GM21723 (cell line): Measurements from ENCODE around the gene IGF2R.

Experiments used
- ATAC-seq: cut with Tn5 transposase; IDR thresholded peaks from one replicate; pipeline ENCODE4 v1.9.1; 2021; ENCODE audit warnings: mild to moderate bottlenecking, moderate library complexity; ENCODE audit not compliant: unreplicated experiment

IGF2R gene

GRCh38 chr6:160022101-160022500 lies 53.2 kb downstream of the IGF2R start:
- ATAC-seq = no peak

GRCh38 chr6:160022793-160023192 lies 53.9 kb downstream of the IGF2R start:
- no peak for ATAC-seq

- ATAC-seq = no peak
Observed at GRCh38 chr6:160024152-160024551, 55.3 kb downstream of the IGF2R start.

GRCh38 chr6:160027076-160027475 lies 58.2 kb downstream of the IGF2R start:
- no peak for ATAC-seq

GRCh38 chr6:160027931-160028330 lies 59.0 kb downstream of the IGF2R start:
- ATAC-seq = no peak

- no peak for ATAC-seq
Observed at GRCh38 chr6:160028487-160029275, 59.8 kb downstream of the IGF2R start.

GRCh38 chr6:160029525-160029924 lies 60.6 kb downstream of the IGF2R start:
- no peak for ATAC-seq

- no peak for ATAC-seq
Observed at GRCh38 chr6:160030103-160030502, 61.2 kb downstream of the IGF2R start.

- no peak for ATAC-seq
Observed at GRCh38 chr6:160031442-160031841, 62.6 kb downstream of the IGF2R start.

- no peak for ATAC-seq
Observed at GRCh38 chr6:160031871-160032270, 63.0 kb downstream of the IGF2R start.

GRCh38 chr6:160032538-160032937 lies 63.7 kb downstream of the IGF2R start:
- ATAC-seq = no peak

GRCh38 chr6:160034036-160034930 lies 65.4 kb downstream of the IGF2R start:
- no peak for ATAC-seq

- no peak for ATAC-seq
Observed at GRCh38 chr6:160035241-160035640, 66.4 kb downstream of the IGF2R start.

- no peak for ATAC-seq
Observed at GRCh38 chr6:160035693-160036330, 66.9 kb downstream of the IGF2R start.

- no peak for ATAC-seq
Observed at GRCh38 chr6:160036331-160036695, 67.4 kb downstream of the IGF2R start.

GRCh38 chr6:160036790-160037206 lies 67.9 kb downstream of the IGF2R start:
- ATAC-seq = no peak

GRCh38 chr6:160038479-160038878 lies 69.6 kb downstream of the IGF2R start:
- no peak for ATAC-seq

- ATAC-seq = no peak
Observed at GRCh38 chr6:160039441-160039840, 70.6 kb downstream of the IGF2R start.

- no peak for ATAC-seq
Observed at GRCh38 chr6:160040055-160040454, 71.2 kb downstream of the IGF2R start.

- no peak for ATAC-seq
Observed at GRCh38 chr6:160040527-160041264, 71.8 kb downstream of the IGF2R start.

- no peak for ATAC-seq
Observed at GRCh38 chr6:160041608-160042007, 72.7 kb downstream of the IGF2R start.
